Memory B cell (primary cell): ENCODE results near the gene B4GALT2.

ENCODE experiments used
- ATAC-seq: fragments of 150-1000 bp; cut with Tn5 transposase; 2 replicates; pipeline ENCODE4 v1.10.0; 2021; ENCODE audit warnings: low read depth, mild to moderate bottlenecking, moderate library complexity
- DNase-seq, 2 donors: peaks; one replicate each; pipeline ENCODE4 v3.0.0; 2022; ENCODE audit warnings: low spot score in 2 of 2
- H3K27ac Mint-ChIP-seq: one replicate; pipeline ENCODE4 v1.8.0; 2022; ENCODE audit warnings: mild to moderate bottlenecking, moderate library complexity, mixed read lengths
- H3K27me3 Mint-ChIP-seq: one replicate; pipeline ENCODE4 v1.8.0; 2022; ENCODE audit warnings: mixed read lengths
- H3K36me3 Mint-ChIP-seq: one replicate; pipeline ENCODE4 v1.8.0; 2022; ENCODE audit warnings: mild to moderate bottlenecking, mixed read lengths
- H3K4me1 Mint-ChIP-seq: one replicate; pipeline ENCODE4 v1.8.0; 2022; ENCODE audit warnings: mixed read lengths
- H3K4me3 Mint-ChIP-seq: one replicate; pipeline ENCODE4 v1.8.0; 2022; ENCODE audit warnings: mild to moderate bottlenecking, moderate library complexity, mixed read lengths
- H3K9me3 Mint-ChIP-seq: one replicate; pipeline ENCODE4 v1.8.0; 2022; ENCODE audit warnings: mixed read lengths

The B4GALT2 gene

DNA sequence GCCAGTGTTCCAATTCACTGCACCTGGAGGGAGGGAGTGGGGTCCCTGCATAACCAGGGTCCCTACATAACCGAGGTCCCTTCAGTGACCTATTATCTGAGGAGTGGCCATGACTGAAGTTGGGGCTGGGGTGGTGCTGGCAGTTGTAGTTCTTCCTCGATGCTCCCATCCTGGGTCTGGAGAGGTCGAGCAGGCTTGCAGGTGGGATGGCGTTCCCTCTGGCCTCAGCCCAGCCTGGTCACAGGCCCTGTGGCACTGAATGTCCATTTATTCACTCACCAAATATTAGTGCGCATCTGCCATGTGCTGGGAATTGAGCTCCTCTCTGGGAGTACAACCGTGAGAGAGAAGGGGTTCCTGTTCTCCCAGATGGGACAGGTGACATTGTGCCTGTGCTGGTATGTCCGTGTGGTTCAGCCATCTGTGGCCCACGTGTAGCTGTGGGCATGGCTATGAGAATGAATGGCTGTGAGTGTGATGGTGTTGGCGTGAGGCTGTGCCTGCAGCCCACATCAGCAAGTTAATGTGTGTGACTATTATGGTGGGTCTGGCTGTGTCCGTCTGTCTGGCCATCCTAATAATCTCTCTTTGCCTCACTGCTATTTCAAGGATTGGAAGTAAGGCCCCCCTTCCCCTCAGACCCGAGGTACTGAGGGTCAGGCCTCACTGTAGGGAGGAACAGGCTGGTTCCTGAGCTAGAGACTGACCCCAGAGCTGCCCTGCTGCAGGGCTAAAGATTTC lies 56.1 kb downstream of the B4GALT2 start:
- no peak overlapping the region for H3K27ac Mint-ChIP-seq
- no peak for ATAC-seq

DNA sequence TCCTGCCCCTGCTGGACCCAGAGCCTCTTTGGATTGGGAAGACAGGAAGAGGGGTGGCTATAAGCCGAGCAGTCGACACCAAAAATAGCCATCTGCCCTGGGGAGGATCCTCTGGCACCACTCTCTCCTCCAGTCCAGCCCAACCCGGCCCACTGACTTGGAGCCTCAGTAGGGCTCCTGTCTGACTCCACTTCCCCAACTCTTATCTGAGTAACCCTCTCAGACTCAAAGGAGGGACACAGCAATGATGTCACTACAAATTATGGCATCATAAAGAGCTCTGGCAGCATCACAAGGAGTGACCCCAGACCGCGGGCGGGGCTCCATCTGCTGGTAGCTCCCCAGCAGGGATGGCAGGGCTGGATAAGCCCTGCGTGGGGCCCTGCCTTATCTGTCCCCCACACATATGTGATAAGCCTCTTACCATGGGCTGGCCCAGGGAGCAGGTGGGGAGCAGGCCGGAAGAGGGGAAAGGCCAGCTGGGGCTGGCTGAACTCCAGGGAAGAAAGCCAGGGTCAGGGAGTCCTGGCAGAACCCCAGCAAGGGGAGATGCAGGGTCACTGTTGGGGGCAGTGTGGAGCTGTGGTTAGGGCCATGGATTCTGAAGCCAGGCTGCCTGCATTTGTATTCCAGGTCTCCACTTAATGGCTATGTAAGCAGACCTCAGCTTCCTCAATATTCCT lies 56.9 kb downstream of the B4GALT2 start:
- Mint-ChIP-seq H3K9me3 (no peaks in the 10 kb centered on the region), H3K27ac (no peak overlapping the region), H3K27me3 (no peaks in the 10 kb centered on the region), H3K36me3 (no peaks in the 10 kb centered on the region), H3K4me1 (peaks cover 8% of the 10 kb centered on the region), H3K4me3 (no peak overlapping the region)
- ATAC-seq = no peak
- no peak for DNase-seq

More for the DNA sequence above, 56.1 kb downstream of the B4GALT2 start:
- DNase-seq = no peak
- no peaks in the 10 kb centered on the region for H3K27me3 Mint-ChIP-seq
- H3K36me3 Mint-ChIP-seq = no peaks in the 10 kb centered on the region
- H3K4me1 Mint-ChIP-seq = peaks cover 8% of the 10 kb centered on the region
- H3K4me3 Mint-ChIP-seq = no peak overlapping the region
- no peaks in the 10 kb centered on the region for H3K9me3 Mint-ChIP-seq

DNA sequence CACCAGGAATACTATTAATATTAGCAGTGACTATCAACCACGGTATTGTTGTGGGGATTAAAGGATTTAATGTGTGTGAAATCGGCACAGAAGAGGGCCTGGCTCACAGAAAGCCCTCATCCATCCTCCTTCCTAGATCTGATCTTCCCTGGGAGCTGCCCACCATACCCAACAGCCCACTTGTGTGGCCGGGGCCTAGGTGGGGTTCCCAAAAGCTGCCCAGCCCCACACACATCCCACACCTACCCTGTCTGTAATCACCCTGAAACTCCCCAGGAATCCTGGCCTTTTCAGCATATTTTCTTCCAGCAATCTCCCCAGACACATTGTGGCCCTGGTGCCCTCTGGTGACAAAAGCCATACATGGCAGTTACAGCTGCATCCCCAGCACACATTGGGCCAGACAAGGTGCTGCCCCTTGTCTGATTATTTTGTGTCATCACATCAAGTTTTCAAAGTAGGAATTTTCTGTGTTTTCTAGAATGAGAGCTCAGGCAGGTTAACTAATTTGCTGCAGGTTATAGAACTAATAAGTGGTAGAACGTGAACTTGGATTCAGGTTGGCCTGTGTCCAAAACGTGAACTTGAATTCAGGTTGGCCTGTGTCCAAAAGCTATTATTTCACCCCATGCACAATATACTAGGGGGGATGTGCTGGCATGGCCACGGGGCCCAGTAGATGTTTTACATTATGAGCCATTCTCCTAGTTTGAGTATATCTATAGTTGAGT lies 57.6 kb downstream of the B4GALT2 start:
- no peaks in the 10 kb centered on the region for H3K9me3 Mint-ChIP-seq
- no peak overlapping the region for H3K27ac Mint-ChIP-seq
- no peaks in the 10 kb centered on the region for H3K36me3 Mint-ChIP-seq
- H3K27me3 Mint-ChIP-seq = no peaks in the 10 kb centered on the region
- H3K4me3 Mint-ChIP-seq = no peak overlapping the region
- DNase-seq (peak; percentile 61), ATAC-seq (peak; percentile 83)
- H3K4me1 Mint-ChIP-seq = peaks cover 3% of the 10 kb centered on the region

DNA sequence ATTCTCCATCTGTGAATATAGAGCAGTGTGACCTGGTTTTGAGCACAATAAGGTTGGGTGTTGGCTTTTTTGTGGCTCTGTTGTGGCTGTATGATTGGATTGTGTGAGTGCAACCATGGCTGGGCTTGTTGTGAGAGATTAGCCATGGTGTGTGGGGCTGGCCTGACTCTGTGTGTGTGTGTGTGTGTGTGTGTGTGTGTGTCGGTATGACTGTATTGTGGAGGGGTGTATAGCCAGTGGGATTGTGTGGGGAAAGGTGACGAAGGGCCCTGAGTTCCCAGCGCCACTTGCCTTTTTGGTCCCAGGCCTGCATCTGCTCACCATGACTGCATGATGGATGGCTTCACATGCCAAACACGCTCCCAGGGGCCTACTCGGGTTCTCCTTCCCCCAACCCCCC lies 58.1 kb downstream of the B4GALT2 start:
- ATAC-seq (no peak), DNase-seq (no peak)
- H3K27ac Mint-ChIP-seq = no peak overlapping the region

DNA sequence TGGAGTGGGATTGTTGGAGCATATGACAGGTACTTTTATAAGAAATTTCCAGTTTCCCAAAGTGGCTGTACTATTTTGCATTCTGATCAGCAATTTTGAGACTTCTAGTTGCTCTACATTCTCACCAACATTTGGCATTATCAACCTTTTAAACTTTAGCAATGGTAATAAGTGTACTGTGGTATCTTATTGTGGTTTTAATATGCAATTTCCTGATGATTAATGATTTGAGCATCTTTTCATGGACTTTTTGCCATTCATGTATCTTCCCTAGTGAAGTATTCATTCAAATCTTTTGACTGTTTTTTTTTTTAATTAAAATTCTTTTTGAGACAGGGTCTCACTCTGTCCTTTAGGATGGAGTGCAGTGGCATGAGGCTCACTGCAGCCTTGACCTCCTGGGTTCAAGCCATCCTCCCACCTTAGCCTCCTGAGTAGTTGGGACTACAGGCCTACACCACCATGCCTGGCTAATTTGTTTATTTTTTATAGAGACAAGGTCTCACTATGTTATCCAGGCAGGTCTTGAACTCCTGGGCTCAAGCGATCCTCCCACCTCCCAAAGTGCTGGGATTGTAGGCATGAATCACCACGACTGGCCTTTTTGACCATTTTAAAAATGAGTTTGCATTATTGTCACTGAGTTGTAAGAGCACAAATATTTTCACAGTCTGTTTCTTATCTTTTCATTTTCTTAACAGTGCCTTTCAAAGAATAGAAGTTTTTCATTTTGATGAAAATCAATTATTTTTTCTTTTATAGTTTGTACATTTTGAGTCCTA lies 60.1 kb downstream of the B4GALT2 start:
- H3K36me3 Mint-ChIP-seq = no peaks in the 10 kb centered on the region
- H3K9me3 Mint-ChIP-seq = no peaks in the 10 kb centered on the region
- no peak overlapping the region for H3K27ac Mint-ChIP-seq
- peaks cover 3% of the 10 kb centered on the region for H3K4me1 Mint-ChIP-seq
- no peak overlapping the region for H3K4me3 Mint-ChIP-seq
- no peak for DNase-seq
- peaks cover 6% of the 10 kb centered on the region for H3K27me3 Mint-ChIP-seq
- no peak for ATAC-seq

More for the DNA sequence above, 58.1 kb downstream of the B4GALT2 start:
- H3K36me3 Mint-ChIP-seq = no peaks in the 10 kb centered on the region
- no peaks in the 10 kb centered on the region for H3K9me3 Mint-ChIP-seq
- no peaks in the 10 kb centered on the region for H3K27me3 Mint-ChIP-seq
- peaks cover 3% of the 10 kb centered on the region for H3K4me1 Mint-ChIP-seq
- H3K4me3 Mint-ChIP-seq = no peak overlapping the region

DNA sequence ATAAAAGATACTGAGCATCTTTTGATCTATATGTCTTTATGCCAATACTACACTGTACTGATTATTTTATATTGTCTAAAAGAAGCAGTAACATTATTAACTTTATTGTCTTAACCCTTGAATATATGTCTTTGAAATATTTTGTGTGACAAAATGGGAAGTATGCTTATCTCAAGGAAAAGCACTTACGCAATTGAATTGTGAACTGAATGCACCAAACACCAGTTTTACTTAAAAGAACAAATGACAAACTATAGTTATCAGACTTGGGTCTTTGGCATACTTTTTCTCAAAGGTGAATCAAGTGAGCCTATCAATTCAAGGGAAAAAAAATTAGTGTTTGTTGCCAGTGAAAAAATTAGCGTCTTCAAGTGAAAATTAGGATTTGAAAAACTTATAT lies 61.4 kb downstream of the B4GALT2 start:
- Mint-ChIP-seq H3K4me1 (peaks cover 3% of the 10 kb centered on the region), H3K36me3 (no peaks in the 10 kb centered on the region), H3K27ac (no peak overlapping the region), H3K27me3 (peaks cover 8% of the 10 kb centered on the region), H3K9me3 (no peaks in the 10 kb centered on the region), H3K4me3 (no peak overlapping the region)
- ATAC-seq (no peak), DNase-seq (no peak)
